HepG2 (cell line): Measurements from ENCODE around the gene GTF2H3. TPM values are rescaled to one million over a fixed set of nuclear protein-coding genes. Genes with fewer than 3 reads are reported as not detected.

Experiments
- ATAC-seq: fragments of 200-7000 bp; cut with Tn5 transposase; 3 replicates; pipeline ENCODE4 v1.9.1; 2020; ENCODE audit warnings: mild to moderate bottlenecking, moderate library complexity
- BruUV-seq: library from RNA; stranded (reverse); fragments of 400-500 nt; replicated peaks from 2 replicates; lab custom pipeline; 2021; lab: Mats Ljungman, UMichigan
- CTCF ChIA-PET: fragments of 300-600 bp; formaldehyde crosslinking; extraction: SDS; loops from one replicate; lab custom pipeline; 2021; ENCODE audit warnings: low total read pairs, inconsistent platforms, low intra/inter-chr PET ratio; lab: Yijun Ruan, JAX
- POLR2A ChIA-PET: fragments of 350-600 bp; sonication (Branson Sonifier 250); formaldehyde crosslinking; loops from one replicate; lab custom pipeline; 2020; ENCODE audit warnings: antibody characterized with exemption, inconsistent platforms; lab: Yijun Ruan, JAX
- DNase-seq: peaks from one replicate; pipeline ENCODE4 v3.0.0-alpha.2; 2015; ENCODE audit warnings: low spot score
- FAIRE-seq: peaks from 3 replicates; lab custom pipeline; 2011; peaks lifted over from hg19 to GRCh38; lab: Jason Lieb, UNC
- H2AFZ ChIP-seq: one replicate; pipeline ENCODE4 v1.6.1; 2011; ENCODE audit warnings: low read length, inconsistent platforms
- H3K27ac ChIP-seq: fragments of 300-600 bp; 3 replicates; pipeline ENCODE4 v1.8.0; 2011; ENCODE audit warnings: mixed run types, mild to moderate bottlenecking, mixed read lengths, low read length, inconsistent platforms; ENCODE audit not compliant: insufficient read depth; ENCODE audit errors: extremely low read length
- H3K27me3 ChIP-seq, 2 experiments: fragments of 200-600 bp in 1 of 2; 2 replicates in 1 of 2; 3 replicates in 1 of 2; pipeline versions ENCODE4 v1.6.0 to v1.8.0; 2011; ENCODE audit warnings: low read length in 2 of 2, mild to moderate bottlenecking in 2 of 2, moderate library complexity in 2 of 2, inconsistent platforms in 1 of 2; ENCODE audit not compliant: insufficient read depth in 2 of 2, control insufficient read depth in 1 of 2
- H3K36me3 ChIP-seq, 2 experiments: fragments of 200-600 bp in 1 of 2; replicated peaks in 1 of 2; 2 replicates in 1 of 2; 3 replicates in 1 of 2; pipeline versions ENCODE4 v1.5.1 to v1.8.0; 2011; ENCODE audit warnings: low read length in 2 of 2, inconsistent platforms in 1 of 2; ENCODE audit not compliant: insufficient read depth in 2 of 2, control insufficient read depth in 1 of 2
- H3K4me1 ChIP-seq: 2 replicates; pipeline ENCODE4 v1.5.1; 2012; ENCODE audit warnings: low read length, inconsistent platforms; ENCODE audit not compliant: insufficient read depth
- H3K4me2 ChIP-seq: 2 replicates; pipeline ENCODE4 v1.6.0; 2011; ENCODE audit warnings: low read depth, low read length, inconsistent platforms
- H3K4me3 ChIP-seq, 3 experiments: fragments of 200-600 bp in 1 of 3; sonication (generic), shearing (Covaris generic) in 1 of 3; replicated peaks in 1 of 3; 2 replicates each; pipeline ENCODE4 v1.5.1; 2011 to 2016; ENCODE audit warnings: low read length in 3 of 3, inconsistent platforms in 2 of 3, low read depth in 2 of 3, mild to moderate bottlenecking in 2 of 3, control low read depth in 1 of 3, mixed read lengths in 1 of 3; ENCODE audit not compliant: insufficient read depth in 1 of 3
- H3K79me2 ChIP-seq: one replicate; pipeline ENCODE4 v1.6.1; 2011; ENCODE audit warnings: low read length, inconsistent platforms; ENCODE audit not compliant: insufficient read depth
- H3K9ac ChIP-seq: 2 replicates; pipeline ENCODE4 v1.6.0; 2011; ENCODE audit warnings: mild to moderate bottlenecking, low read depth, low read length, inconsistent platforms; ENCODE audit not compliant: insufficient read depth
- H3K9me3 ChIP-seq: 2 replicates; pipeline ENCODE4 v1.5.1; 2012; ENCODE audit warnings: mild to moderate bottlenecking, low read length
- H4K20me1 ChIP-seq: 2 replicates; pipeline ENCODE4 v1.6.0; 2011; ENCODE audit warnings: inconsistent platforms, mild to moderate bottlenecking, low read length, moderate library complexity; ENCODE audit not compliant: insufficient read depth
- HNRNPL ChIP-seq: fragments of 200-400 bp; formaldehyde crosslinking; IDR thresholded peaks from 2 replicates; pipeline ENCODE4 v1.6.1; 2017; ENCODE audit warnings: mild to moderate bottlenecking, low read depth, low read length
- JDP2 ChIP-seq: sonication (generic); formaldehyde crosslinking; IDR thresholded peaks from 2 replicates; pipeline ENCODE4 v1.8.1; 2022; ENCODE audit warnings: missing genetic modification reagents, borderline replicate concordance
- MLX ChIP-seq: IDR thresholded peaks from 2 replicates; pipeline ENCODE4 v1.6.1; 2016
- ONECUT2 ChIP-seq: sonication (generic); formaldehyde crosslinking; IDR thresholded peaks from 2 replicates; pipeline ENCODE4 v1.4.0; 2020; ENCODE audit warnings: missing genetic modification reagents
- WGBS: methylation state at CpG from one replicate; pipeline ENCODE4 v1.1.6; 2017; ENCODE audit warnings: low lambda C conversion rate; 5-methylcytosine and 5-hydroxymethylcytosine counted together
- in situ Hi-C: cut with HindIII; loops from 2 replicates; pipeline ENCODE4 v1.10.0; 2017; ENCODE audit warnings: low pct_unique_long_range_greater_than_20kb; ENCODE audit not compliant: extremely low pct_ligation_motif_present
- intact Hi-C: fragments of 100-400 bp; cut with micrococcal nuclease; formaldehyde crosslinking; loops from one replicate; pipeline ENCODE4 v1.10.0; 2022; ENCODE audit not compliant: unreplicated experiment
- polyA plus RNA-seq, 8 experiments: library from polyadenylated mRNA; depleted of rRNA in 3 of 8; stranded (reverse) in 7 of 8; unstranded in 1 of 8; fragments of >200 nt; fragmentation: Illumina TruSeq in 4 of 8; extraction: Trizol in 4 of 8; gene quantifications; 2 replicates each; pipeline versions ENCODE4 v1.2.1 to v1.2.3, GENCODE V29; 2011 to 2016; ENCODE audit warnings: low read depth in 4 of 8, missing spikeins in 1 of 8, mixed read lengths in 1 of 8; ENCODE audit not compliant: insufficient read depth in 1 of 8
- total RNA-seq, 5 experiments: library from RNA; depleted of rRNA; stranded (reverse); fragments of >200 nt; fragmentation: Illumina TruSeq; extraction: Trizol; gene quantifications; 2 replicates each; pipeline ENCODE4 v1.2.3, GENCODE V29; 2016; ENCODE audit warnings: low read depth in 1 of 5
- TF ChIP-seq, protein P1 (sequence below): sonication (generic); formaldehyde crosslinking; IDR thresholded peaks from 2 replicates; pipeline ENCODE4 v1.4.0; 2020; ENCODE audit warnings: missing genetic modification reagents
- TF ChIP-seq, protein P2 (sequence below): sonication (generic); formaldehyde crosslinking; conservative IDR thresholded peaks from 2 replicates; pipeline ENCODE4 v1.8.0; 2022; ENCODE audit warnings: missing genetic modification reagents
- TF ChIP-seq, protein P3 (sequence below): sonication (generic); formaldehyde crosslinking; IDR thresholded peaks from 2 replicates; pipeline ENCODE4 v1.8.0; 2022; ENCODE audit warnings: mild to moderate bottlenecking, missing genetic modification reagents, moderate library complexity

Gene GTF2H3
- total and polyA plus RNA-seq, 2 of the 13 experiments (the other 11 are each of a cell fraction or from before 2014, with no cell fraction given): 35.8 to 58.8 TPM

DNA sequence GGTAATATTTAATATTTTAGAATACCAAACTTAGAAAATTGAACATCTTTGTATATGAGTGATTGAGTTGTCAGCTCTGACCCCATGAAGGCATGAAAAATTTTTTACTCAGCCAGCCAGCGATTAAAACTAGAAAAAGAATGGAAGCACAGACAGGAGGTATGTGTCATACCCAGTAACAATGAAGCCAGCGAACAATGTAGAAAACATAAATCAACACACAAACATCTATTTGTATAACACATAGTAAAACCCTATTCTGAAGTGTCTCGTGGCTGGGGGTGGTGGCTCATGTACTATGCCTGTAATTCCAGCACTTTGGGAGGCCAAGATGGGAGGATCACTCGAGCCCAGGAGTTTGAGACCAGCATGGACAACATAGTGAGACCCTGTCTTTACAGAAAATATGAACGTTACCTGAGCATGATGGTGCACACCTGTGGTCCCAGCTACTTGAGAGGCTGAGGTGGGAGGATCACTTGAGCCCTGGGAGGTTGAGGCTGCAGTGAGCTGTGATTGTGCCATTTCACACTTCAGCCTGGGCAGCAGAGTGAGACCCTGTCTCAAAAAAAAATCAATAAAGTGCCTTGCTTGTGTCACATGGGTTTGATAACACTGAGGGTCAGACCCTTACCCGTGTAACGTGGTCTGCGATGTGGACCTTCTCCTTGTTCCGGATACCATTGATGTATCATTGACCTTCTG is 43.1 kb downstream of the GTF2H3 start:
- 95% methylated on average over 9 of the region's 9 CpGs for WGBS
- DNase-seq (no peak), ATAC-seq (no peak), FAIRE-seq (no peak)
- H2AFZ ChIP-seq: no peak overlapping the region
- intact Hi-C loops (no loop called here), in situ Hi-C loops (no loop called here)
- TF ChIP-seq MLX: no peak
- TF ChIP-seq, protein P1, sequence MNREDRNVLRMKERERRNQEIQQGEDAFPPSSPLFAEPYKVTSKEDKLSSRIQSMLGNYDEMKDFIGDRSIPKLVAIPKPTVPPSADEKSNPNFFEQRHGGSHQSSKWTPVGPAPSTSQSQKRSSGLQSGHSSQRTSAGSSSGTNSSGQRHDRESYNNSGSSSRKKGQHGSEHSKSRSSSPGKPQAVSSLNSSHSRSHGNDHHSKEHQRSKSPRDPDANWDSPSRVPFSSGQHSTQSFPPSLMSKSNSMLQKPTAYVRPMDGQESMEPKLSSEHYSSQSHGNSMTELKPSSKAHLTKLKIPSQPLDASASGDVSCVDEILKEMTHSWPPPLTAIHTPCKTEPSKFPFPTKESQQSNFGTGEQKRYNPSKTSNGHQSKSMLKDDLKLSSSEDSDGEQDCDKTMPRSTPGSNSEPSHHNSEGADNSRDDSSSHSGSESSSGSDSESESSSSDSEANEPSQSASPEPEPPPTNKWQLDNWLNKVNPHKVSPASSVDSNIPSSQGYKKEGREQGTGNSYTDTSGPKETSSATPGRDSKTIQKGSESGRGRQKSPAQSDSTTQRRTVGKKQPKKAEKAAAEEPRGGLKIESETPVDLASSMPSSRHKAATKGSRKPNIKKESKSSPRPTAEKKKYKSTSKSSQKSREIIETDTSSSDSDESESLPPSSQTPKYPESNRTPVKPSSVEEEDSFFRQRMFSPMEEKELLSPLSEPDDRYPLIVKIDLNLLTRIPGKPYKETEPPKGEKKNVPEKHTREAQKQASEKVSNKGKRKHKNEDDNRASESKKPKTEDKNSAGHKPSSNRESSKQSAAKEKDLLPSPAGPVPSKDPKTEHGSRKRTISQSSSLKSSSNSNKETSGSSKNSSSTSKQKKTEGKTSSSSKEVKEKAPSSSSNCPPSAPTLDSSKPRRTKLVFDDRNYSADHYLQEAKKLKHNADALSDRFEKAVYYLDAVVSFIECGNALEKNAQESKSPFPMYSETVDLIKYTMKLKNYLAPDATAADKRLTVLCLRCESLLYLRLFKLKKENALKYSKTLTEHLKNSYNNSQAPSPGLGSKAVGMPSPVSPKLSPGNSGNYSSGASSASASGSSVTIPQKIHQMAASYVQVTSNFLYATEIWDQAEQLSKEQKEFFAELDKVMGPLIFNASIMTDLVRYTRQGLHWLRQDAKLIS (CRISPR knock-in tag): no peak
- TF ChIP-seq, protein P2, sequence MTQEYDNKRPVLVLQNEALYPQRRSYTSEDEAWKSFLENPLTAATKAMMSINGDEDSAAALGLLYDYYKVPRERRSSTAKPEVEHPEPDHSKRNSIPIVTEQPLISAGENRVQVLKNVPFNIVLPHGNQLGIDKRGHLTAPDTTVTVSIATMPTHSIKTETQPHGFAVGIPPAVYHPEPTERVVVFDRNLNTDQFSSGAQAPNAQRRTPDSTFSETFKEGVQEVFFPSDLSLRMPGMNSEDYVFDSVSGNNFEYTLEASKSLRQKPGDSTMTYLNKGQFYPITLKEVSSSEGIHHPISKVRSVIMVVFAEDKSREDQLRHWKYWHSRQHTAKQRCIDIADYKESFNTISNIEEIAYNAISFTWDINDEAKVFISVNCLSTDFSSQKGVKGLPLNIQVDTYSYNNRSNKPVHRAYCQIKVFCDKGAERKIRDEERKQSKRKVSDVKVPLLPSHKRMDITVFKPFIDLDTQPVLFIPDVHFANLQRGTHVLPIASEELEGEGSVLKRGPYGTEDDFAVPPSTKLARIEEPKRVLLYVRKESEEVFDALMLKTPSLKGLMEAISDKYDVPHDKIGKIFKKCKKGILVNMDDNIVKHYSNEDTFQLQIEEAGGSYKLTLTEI: no peak
- TF ChIP-seq HNRNPL: no peak
- no peak for TF ChIP-seq JDP2 (CRISPR knock-in tag)
- no peak for TF ChIP-seq ONECUT2 (CRISPR knock-in tag)
- TF ChIP-seq, protein P3, sequence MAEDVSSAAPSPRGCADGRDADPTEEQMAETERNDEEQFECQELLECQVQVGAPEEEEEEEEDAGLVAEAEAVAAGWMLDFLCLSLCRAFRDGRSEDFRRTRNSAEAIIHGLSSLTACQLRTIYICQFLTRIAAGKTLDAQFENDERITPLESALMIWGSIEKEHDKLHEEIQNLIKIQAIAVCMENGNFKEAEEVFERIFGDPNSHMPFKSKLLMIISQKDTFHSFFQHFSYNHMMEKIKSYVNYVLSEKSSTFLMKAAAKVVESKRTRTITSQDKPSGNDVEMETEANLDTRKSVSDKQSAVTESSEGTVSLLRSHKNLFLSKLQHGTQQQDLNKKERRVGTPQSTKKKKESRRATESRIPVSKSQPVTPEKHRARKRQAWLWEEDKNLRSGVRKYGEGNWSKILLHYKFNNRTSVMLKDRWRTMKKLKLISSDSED (CRISPR knock-in tag): no peak
- H3K4me1 ChIP-seq: peaks cover 4% of the 10 kb centered on the region
- no TSS peak for BruUV-seq
- no peaks in the 10 kb centered on the region for H3K27me3 ChIP-seq
- H3K4me3 ChIP-seq: no peak overlapping the region
- POLR2A ChIA-PET: no interaction called here
- H3K9me3 ChIP-seq: no peaks in the 10 kb centered on the region
- H3K4me2 ChIP-seq: no peak overlapping the region
- no peaks in the 10 kb centered on the region for H3K79me2 ChIP-seq
- H3K27ac ChIP-seq: no peak overlapping the region
- CTCF ChIA-PET: no interaction called here
- H3K9ac ChIP-seq: no peak overlapping the region
- H3K36me3 ChIP-seq: peaks cover 5% of the 10 kb centered on the region in 2 experiments; a peak in 3 of 5 replicates
- H4K20me1 ChIP-seq: no peaks in the 10 kb centered on the region
